IPS-18a (cell line): ENCODE results near the gene HSD3B1.
"Not testable (repeated sequence)": the region's sequence is repeated elsewhere in the genome, so short reads cannot be mapped to it uniquely, and the experiment has no call there.

ENCODE experiments used
- H3K27ac ChIP-seq: one replicate; pipeline ENCODE4 v1.5.1; 2013; ENCODE audit warnings: low read length
- H3K27me3 ChIP-seq: one replicate; pipeline ENCODE4 v1.6.1; 2013; ENCODE audit warnings: mild to moderate bottlenecking, low read length; ENCODE audit not compliant: control insufficient read depth, insufficient read depth
- H3K36me3 ChIP-seq: one replicate; pipeline ENCODE4 v1.6.1; 2013; ENCODE audit warnings: low read depth, low read length; ENCODE audit not compliant: control insufficient read depth
- H3K4me1 ChIP-seq: one replicate; pipeline ENCODE4 v1.6.1; 2013; ENCODE audit warnings: low read depth, low read length; ENCODE audit not compliant: control insufficient read depth
- H3K4me3 ChIP-seq: one replicate; pipeline ENCODE4 v1.5.1; 2013; ENCODE audit warnings: low read length
- H3K9ac ChIP-seq: one replicate; pipeline ENCODE4 v1.6.1; 2013; ENCODE audit warnings: mild to moderate bottlenecking, low read length, moderate library complexity
- H3K9me3 ChIP-seq: one replicate; pipeline ENCODE4 v1.6.1; 2013; ENCODE audit warnings: low read depth, low read length; ENCODE audit not compliant: control insufficient read depth

The HSD3B1 gene

GRCh38 chr1:119542492-119542946, 35.5 kb downstream of the HSD3B1 start:
- H3K9me3 ChIP-seq, result no peaks in the 10 kb centered on the region
- no peaks in the 10 kb centered on the region for H3K36me3 ChIP-seq
- H3K27ac ChIP-seq, result no peak overlapping the region
- no peaks in the 10 kb centered on the region for H3K4me1 ChIP-seq
- no peak overlapping the region for H3K4me3 ChIP-seq
- no peaks in the 10 kb centered on the region for H3K27me3 ChIP-seq
- no peak overlapping the region for H3K9ac ChIP-seq

GRCh38 chr1:119544165-119544762, 37.3 kb downstream of the HSD3B1 start:
- H3K9me3 ChIP-seq, result no peaks in the 10 kb centered on the region
- no peak overlapping the region for H3K9ac ChIP-seq
- H3K36me3 ChIP-seq, result no peaks in the 10 kb centered on the region
- H3K27me3 ChIP-seq, result no peaks in the 10 kb centered on the region
- H3K4me1 ChIP-seq, result no peaks in the 10 kb centered on the region
- H3K27ac ChIP-seq, result no peak overlapping the region
- no peak overlapping the region for H3K4me3 ChIP-seq

- Histone ChIP-seq H3K27ac (no peak overlapping the region), H3K9ac (no peak overlapping the region), H3K36me3 (no peaks in the 10 kb centered on the region), H3K4me1 (no peaks in the 10 kb centered on the region), H3K4me3 (no peak overlapping the region), H3K9me3 (no peaks in the 10 kb centered on the region), H3K27me3 (no peaks in the 10 kb centered on the region)
These were observed 39.6 kb downstream of the HSD3B1 start for GRCh38 chr1:119546641-119547040.

- Histone ChIP-seq H3K36me3 (no peaks in the 10 kb centered on the region), H3K4me1 (no peaks in the 10 kb centered on the region), H3K4me3 (no peak overlapping the region)
These were observed 40.3 kb downstream of the HSD3B1 start for GRCh38 chr1:119547306-119547705.

GRCh38 chr1:119547805-119548204, 40.8 kb downstream of the HSD3B1 start:
- Histone ChIP-seq H3K9ac (no peak overlapping the region), H3K4me3 (no peak overlapping the region), H3K36me3 (no peaks in the 10 kb centered on the region), H3K27me3 (no peaks in the 10 kb centered on the region), H3K4me1 (no peaks in the 10 kb centered on the region), H3K9me3 (no peaks in the 10 kb centered on the region), H3K27ac (no peak overlapping the region)

More at GRCh38 chr1:119547306-119547705, 40.3 kb downstream of the HSD3B1 start:
- Histone ChIP-seq H3K9ac (no peak overlapping the region), H3K27me3 (no peaks in the 10 kb centered on the region), H3K27ac (no peak overlapping the region), H3K9me3 (no peaks in the 10 kb centered on the region)

GRCh38 chr1:119549719-119550132, 42.7 kb downstream of the HSD3B1 start:
- Histone ChIP-seq H3K27ac (no peak overlapping the region), H3K4me1 (no peaks in the 10 kb centered on the region), H3K36me3 (no peaks in the 10 kb centered on the region), H3K27me3 (no peaks in the 10 kb centered on the region), H3K9ac (no peak overlapping the region), H3K9me3 (no peaks in the 10 kb centered on the region), H3K4me3 (no peak overlapping the region)

GRCh38 chr1:119550381-119550780, 43.4 kb downstream of the HSD3B1 start:
- Histone ChIP-seq H3K4me3 (no peak overlapping the region), H3K4me1 (no peaks in the 10 kb centered on the region), H3K27me3 (no peaks in the 10 kb centered on the region), H3K27ac (no peak overlapping the region), H3K9ac (no peak overlapping the region), H3K9me3 (no peaks in the 10 kb centered on the region), H3K36me3 (no peaks in the 10 kb centered on the region)

- no peaks in the 10 kb centered on the region for H3K36me3 ChIP-seq
- no peaks in the 10 kb centered on the region for H3K9me3 ChIP-seq
- H3K9ac ChIP-seq, result no peak overlapping the region
- no peak overlapping the region for H3K4me3 ChIP-seq
- no peaks in the 10 kb centered on the region for H3K4me1 ChIP-seq
- no peaks in the 10 kb centered on the region for H3K27me3 ChIP-seq
- H3K27ac ChIP-seq, result no peak overlapping the region
These were observed 44.2 kb downstream of the HSD3B1 start for GRCh38 chr1:119551218-119551617.

GRCh38 chr1:119552656-119553055, 45.6 kb downstream of the HSD3B1 start:
- H3K9ac ChIP-seq, H3K4me3 ChIP-seq, H3K36me3 ChIP-seq, H3K27ac ChIP-seq, H3K4me1 ChIP-seq, H3K9me3 ChIP-seq, H3K27me3 ChIP-seq: not testable (repeated sequence)

- not testable (repeated sequence) for H3K36me3 ChIP-seq, H3K27ac ChIP-seq, H3K9me3 ChIP-seq, H3K4me1 ChIP-seq, H3K27me3 ChIP-seq, H3K9ac ChIP-seq, H3K4me3 ChIP-seq
These were observed 46.5 kb downstream of the HSD3B1 start for GRCh38 chr1:119553302-119554071.

- Histone ChIP-seq H3K27ac (no peak overlapping the region), H3K9ac (no peak overlapping the region), H3K4me1 (no peaks in the 10 kb centered on the region), H3K36me3 (no peaks in the 10 kb centered on the region), H3K4me3 (no peak overlapping the region), H3K9me3 (no peaks in the 10 kb centered on the region), H3K27me3 (no peaks in the 10 kb centered on the region)
These were observed 47.2 kb downstream of the HSD3B1 start for GRCh38 chr1:119554183-119554582.

GRCh38 chr1:119556423-119556822, 49.4 kb downstream of the HSD3B1 start:
- H3K36me3 ChIP-seq, result no peaks in the 10 kb centered on the region
- no peaks in the 10 kb centered on the region for H3K4me1 ChIP-seq
- H3K27me3 ChIP-seq, result no peaks in the 10 kb centered on the region
- no peak overlapping the region for H3K4me3 ChIP-seq
- H3K9me3 ChIP-seq, result no peaks in the 10 kb centered on the region
- no peak overlapping the region for H3K27ac ChIP-seq
- H3K9ac ChIP-seq, result no peak overlapping the region
